ENCODE data around the gene GFRA1.

Gene GFRA1

GRCh38 chr10:116245156-116245555 lies 27.9 kb downstream of the GFRA1 start:
- no peak overlapping the region for H3K27ac ChIP-seq
- DNase-seq (ENCODE audit: low read depth, low spot score): no peak

GRCh38 chr10:116241642-116242410 lies 31.2 kb downstream of the GFRA1 start:
- no peak for DNase-seq (ENCODE audit: low read depth, low spot score)
- no peak overlapping the region for H3K27ac ChIP-seq

GRCh38 chr10:116241085-116241484 lies 31.9 kb downstream of the GFRA1 start:
- DNase-seq (ENCODE audit: low read depth, low spot score): no peak
- no peak overlapping the region for H3K27ac ChIP-seq

- DNase-seq (ENCODE audit: low read depth, low spot score): no peak
- no peak overlapping the region for H3K27ac ChIP-seq
Measured at GRCh38 chr10:116240157-116240950, 32.7 kb downstream of the GFRA1 start.

GRCh38 chr10:116239229-116239628 lies 33.8 kb downstream of the GFRA1 start:
- H3K27ac ChIP-seq: no peak overlapping the region
- no peak for DNase-seq (ENCODE audit: low read depth, low spot score)

GRCh38 chr10:116237970-116238369 lies 35.0 kb downstream of the GFRA1 start:
- no peak for DNase-seq (ENCODE audit: low read depth, low spot score)
- no peak overlapping the region for H3K27ac ChIP-seq

GRCh38 chr10:116237260-116237659 lies 35.7 kb downstream of the GFRA1 start:
- no peak for DNase-seq (ENCODE audit: low read depth, low spot score)
- no peak overlapping the region for H3K27ac ChIP-seq

GRCh38 chr10:116233230-116233629 lies 39.8 kb downstream of the GFRA1 start:
- H3K27ac ChIP-seq: no peak overlapping the region
- DNase-seq (ENCODE audit: low read depth, low spot score): no peak

GRCh38 chr10:116232613-116233012 lies 40.4 kb downstream of the GFRA1 start:
- no peak for DNase-seq (ENCODE audit: low read depth, low spot score)
- no peak overlapping the region for H3K27ac ChIP-seq

GRCh38 chr10:116226766-116227165 lies 46.2 kb downstream of the GFRA1 start:
- no peak overlapping the region for H3K27ac ChIP-seq
- DNase-seq (ENCODE audit: low read depth, low spot score): no peak

- no peak overlapping the region for H3K27ac ChIP-seq
- no peak for DNase-seq (ENCODE audit: low read depth, low spot score)
Measured at GRCh38 chr10:116226053-116226452, 47.0 kb downstream of the GFRA1 start.

- DNase-seq (ENCODE audit: low read depth, low spot score): no peak
- H3K27ac ChIP-seq: no peak overlapping the region
Measured at GRCh38 chr10:116223289-116223688, 49.7 kb downstream of the GFRA1 start.

GRCh38 chr10:116221053-116221452 lies 52.0 kb downstream of the GFRA1 start:
- no peak for DNase-seq (ENCODE audit: low read depth, low spot score)
- H3K27ac ChIP-seq: no peak overlapping the region

GRCh38 chr10:116216676-116217075 lies 56.3 kb downstream of the GFRA1 start:
- no peak for DNase-seq (ENCODE audit: low read depth, low spot score)
- no peak overlapping the region for H3K27ac ChIP-seq

- no peak for DNase-seq (ENCODE audit: low read depth, low spot score)
Measured at GRCh38 chr10:116215651-116216050, 57.4 kb downstream of the GFRA1 start.

GRCh38 chr10:116211682-116212081 lies 61.3 kb downstream of the GFRA1 start:
- no peak overlapping the region for H3K27ac ChIP-seq
- DNase-seq (ENCODE audit: low read depth, low spot score): no peak

More at GRCh38 chr10:116215651-116216050, 57.4 kb downstream of the GFRA1 start:
- H3K27ac ChIP-seq: no peak overlapping the region

- H3K27ac ChIP-seq: no peak overlapping the region
- DNase-seq (ENCODE audit: low read depth, low spot score): no peak
Measured at GRCh38 chr10:116210588-116211346, 62.2 kb downstream of the GFRA1 start.

GRCh38 chr10:116209781-116210180 lies 63.2 kb downstream of the GFRA1 start:
- no peak for DNase-seq (ENCODE audit: low read depth, low spot score)
- no peak overlapping the region for H3K27ac ChIP-seq

- DNase-seq (ENCODE audit: low read depth, low spot score): no peak
- H3K27ac ChIP-seq: no peak overlapping the region
Measured at GRCh38 chr10:116208956-116209567, 63.9 kb downstream of the GFRA1 start.

- no peak overlapping the region for H3K27ac ChIP-seq
Measured at GRCh38 chr10:116207690-116208089, 65.3 kb downstream of the GFRA1 start.

More at GRCh38 chr10:116207690-116208089, 65.3 kb downstream of the GFRA1 start:
- DNase-seq (ENCODE audit: low read depth, low spot score): no peak
